ENCODE data around the gene ABHD3. TPM values are rescaled to one million over a fixed set of nuclear protein-coding genes. Genes with fewer than 3 reads are reported as not detected.
"Not testable (repeated sequence)": the region's sequence is repeated elsewhere in the genome, so short reads cannot be mapped to it uniquely, and the experiment has no call there.

ABHD3 gene
- total RNA-seq, 1 donor from 2014 or later, result 10.5 TPM

DNA sequence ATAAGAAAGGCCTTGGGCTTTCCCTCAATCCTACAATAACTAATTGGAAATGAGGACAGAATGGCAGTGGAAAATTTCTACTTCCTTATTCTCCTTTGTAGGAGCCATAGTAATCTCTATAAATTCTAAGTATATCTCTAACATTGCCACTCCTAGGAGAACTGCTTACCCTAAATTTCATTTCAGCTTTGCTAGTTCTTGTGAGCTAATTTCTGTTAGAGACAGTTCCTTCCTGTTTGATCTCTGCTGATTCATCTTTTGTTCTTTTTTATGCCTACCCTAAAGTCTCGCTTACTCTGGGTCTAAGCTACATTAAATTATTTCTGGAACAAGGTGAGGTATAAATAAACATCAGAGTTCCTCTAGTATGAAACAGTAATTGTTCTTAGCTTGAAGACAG is 25.7 kb downstream of the ABHD3 start:
- H3K4me3 ChIP-seq (ENCODE audit: low read depth, low read length), result no peak overlapping the region
- no peak for FAIRE-seq
- peak; percentile 24 for DNase-seq (ENCODE audit: low read depth)
- TF ChIP-seq, protein P1, sequence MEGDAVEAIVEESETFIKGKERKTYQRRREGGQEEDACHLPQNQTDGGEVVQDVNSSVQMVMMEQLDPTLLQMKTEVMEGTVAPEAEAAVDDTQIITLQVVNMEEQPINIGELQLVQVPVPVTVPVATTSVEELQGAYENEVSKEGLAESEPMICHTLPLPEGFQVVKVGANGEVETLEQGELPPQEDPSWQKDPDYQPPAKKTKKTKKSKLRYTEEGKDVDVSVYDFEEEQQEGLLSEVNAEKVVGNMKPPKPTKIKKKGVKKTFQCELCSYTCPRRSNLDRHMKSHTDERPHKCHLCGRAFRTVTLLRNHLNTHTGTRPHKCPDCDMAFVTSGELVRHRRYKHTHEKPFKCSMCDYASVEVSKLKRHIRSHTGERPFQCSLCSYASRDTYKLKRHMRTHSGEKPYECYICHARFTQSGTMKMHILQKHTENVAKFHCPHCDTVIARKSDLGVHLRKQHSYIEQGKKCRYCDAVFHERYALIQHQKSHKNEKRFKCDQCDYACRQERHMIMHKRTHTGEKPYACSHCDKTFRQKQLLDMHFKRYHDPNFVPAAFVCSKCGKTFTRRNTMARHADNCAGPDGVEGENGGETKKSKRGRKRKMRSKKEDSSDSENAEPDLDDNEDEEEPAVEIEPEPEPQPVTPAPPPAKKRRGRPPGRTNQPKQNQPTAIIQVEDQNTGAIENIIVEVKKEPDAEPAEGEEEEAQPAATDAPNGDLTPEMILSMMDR (IDR thresholded peaks at IDR 0.05; ENCODE audit: insufficient read depth, low read length, severe bottlenecking), result no peak
- H3K27me3 ChIP-seq (ENCODE audit: control insufficient read depth, insufficient read depth, low read length), result no peaks in the 10 kb centered on the region
- H3K36me3 ChIP-seq (ENCODE audit: control insufficient read depth, insufficient read depth, low read length), result no peaks in the 10 kb centered on the region

DNA sequence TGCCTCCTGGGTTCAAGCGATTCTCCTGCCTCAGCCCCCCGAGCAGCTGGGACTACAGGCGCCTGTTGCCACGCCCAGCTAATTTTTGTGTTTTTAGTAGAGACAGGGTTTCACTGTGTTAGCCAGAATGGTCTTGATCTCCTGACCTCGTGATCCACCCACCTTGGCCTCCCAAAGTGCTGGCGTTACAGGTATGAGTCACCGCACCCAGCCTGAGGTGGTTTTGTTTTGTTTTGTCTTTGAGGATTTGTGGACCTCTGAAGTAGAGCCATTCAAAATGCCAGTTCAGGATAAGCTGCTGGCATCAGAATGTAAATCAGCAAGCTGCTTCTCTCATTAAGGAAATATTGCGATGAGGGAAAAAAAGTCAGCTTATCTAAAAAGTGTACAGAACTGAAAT is 29.2 kb downstream of the ABHD3 start:
- H3K27me3 ChIP-seq (ENCODE audit: control insufficient read depth, insufficient read depth, low read length); FAIRE-seq; H3K4me3 ChIP-seq (ENCODE audit: low read depth, low read length); H3K36me3 ChIP-seq (ENCODE audit: control insufficient read depth, insufficient read depth, low read length): not testable (repeated sequence)
- peak; percentile 69 for DNase-seq (ENCODE audit: low read depth)

DNA sequence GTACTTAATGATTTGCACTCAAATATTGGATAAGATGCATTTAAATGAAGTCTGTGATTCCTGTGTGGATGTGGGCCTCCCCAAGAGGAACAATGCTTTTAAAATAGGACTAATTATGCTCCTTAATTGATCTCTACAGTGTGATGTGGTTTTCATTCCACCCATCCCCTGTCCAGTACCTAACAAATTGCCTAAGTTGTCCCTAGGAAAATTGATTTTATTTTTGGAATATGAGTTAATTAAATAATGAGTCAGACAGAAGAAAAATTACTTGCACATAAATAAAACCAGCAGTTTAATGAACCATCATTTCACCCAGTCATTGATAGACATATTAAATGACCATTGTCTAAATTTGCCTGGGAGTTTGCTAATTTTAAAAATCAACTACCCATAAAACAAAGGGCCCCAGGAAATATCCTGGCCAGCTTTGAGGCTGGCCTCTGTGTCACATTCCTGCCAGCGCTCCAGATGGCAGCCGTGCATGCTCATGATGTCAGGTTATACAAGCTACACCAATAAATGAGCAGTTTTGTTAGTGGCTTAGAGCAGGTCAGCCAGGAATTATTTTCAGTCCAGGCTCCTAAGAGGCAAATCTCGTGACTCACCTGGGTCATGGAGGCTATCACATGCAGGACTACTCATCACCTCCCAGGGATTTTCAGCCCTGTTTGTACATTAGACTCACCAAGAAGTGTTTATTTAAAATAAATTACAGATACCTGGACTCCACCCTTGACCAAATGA is 31.9 kb downstream of the ABHD3 start:
- DNase-seq (ENCODE audit: low read depth) (peak; percentile 89), FAIRE-seq (no peak)
- Histone ChIP-seq H3K4me3 (ENCODE audit: low read depth, low read length) (no peak overlapping the region), H3K27me3 (ENCODE audit: control insufficient read depth, insufficient read depth, low read length) (no peaks in the 10 kb centered on the region), H3K36me3 (ENCODE audit: control insufficient read depth, insufficient read depth, low read length) (no peaks in the 10 kb centered on the region)
- TF ChIP-seq, protein P1 (IDR thresholded peaks at IDR 0.05; ENCODE audit: insufficient read depth, low read length, severe bottlenecking), result no peak

DNA sequence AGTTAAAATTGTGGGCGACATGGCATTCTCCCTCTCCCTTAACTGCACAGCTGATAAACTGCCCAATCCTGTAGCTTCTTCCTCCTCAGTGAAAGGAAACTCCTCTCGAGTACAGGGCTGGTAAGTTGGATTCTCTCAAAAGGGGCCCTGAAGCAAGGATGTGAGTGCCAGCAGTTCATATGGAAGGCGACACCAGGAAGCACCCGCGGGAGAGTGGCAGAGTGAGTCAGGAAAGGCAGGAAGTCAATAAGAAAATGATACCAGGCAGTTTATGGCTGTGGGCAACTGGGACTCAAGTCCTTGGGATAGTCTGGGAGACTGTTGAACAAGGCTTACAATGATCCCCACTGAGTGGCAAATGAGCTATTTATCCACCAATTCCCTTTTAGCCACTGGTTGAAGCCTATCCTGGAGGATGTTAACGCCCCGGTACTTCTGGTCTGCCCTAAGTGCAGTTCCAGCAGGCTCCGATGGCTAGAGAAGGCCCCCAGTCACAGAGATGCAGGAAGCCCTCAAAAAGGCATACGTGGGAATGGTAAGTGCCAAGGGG is 34.8 kb downstream of the ABHD3 start:
- TF ChIP-seq, protein P1 (IDR thresholded peaks at IDR 0.05; ENCODE audit: insufficient read depth, low read length, severe bottlenecking), result no peak
- FAIRE-seq (no peak), DNase-seq (ENCODE audit: low read depth) (peak; percentile 62)
- no peaks in the 10 kb centered on the region for H3K27me3 ChIP-seq (ENCODE audit: control insufficient read depth, insufficient read depth, low read length)
- no peaks in the 10 kb centered on the region for H3K36me3 ChIP-seq (ENCODE audit: control insufficient read depth, insufficient read depth, low read length)
- no peak overlapping the region for H3K4me3 ChIP-seq (ENCODE audit: low read depth, low read length)

DNA sequence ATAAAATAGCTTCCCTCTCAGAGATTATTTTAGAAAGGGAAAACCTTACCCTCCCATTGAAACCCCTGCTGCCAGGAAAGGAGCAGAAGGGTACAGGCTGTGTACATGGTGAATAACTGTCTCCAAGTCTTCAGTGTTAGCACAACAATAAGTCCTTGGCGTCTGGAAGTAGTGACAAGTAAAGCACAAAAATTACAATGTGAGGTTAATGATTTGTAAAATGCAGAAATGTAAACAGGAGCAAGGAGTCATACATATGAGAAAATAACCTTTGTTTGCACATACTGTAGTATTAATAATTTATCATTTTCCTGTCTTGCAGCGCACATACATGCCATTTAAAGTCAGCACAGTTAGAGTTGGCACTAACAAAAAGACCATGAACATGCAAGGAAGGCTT is 40.5 kb downstream of the ABHD3 start:
- no peak for DNase-seq (ENCODE audit: low read depth)
- TF ChIP-seq, protein P1 (IDR thresholded peaks at IDR 0.05; ENCODE audit: insufficient read depth, low read length, severe bottlenecking), result no peak
- Histone ChIP-seq H3K36me3 (ENCODE audit: control insufficient read depth, insufficient read depth, low read length) (peaks cover 2% of the 10 kb centered on the region), H3K27me3 (ENCODE audit: control insufficient read depth, insufficient read depth, low read length) (no peaks in the 10 kb centered on the region), H3K4me3 (ENCODE audit: low read depth, low read length) (no peak overlapping the region)
- FAIRE-seq, result no peak

DNA sequence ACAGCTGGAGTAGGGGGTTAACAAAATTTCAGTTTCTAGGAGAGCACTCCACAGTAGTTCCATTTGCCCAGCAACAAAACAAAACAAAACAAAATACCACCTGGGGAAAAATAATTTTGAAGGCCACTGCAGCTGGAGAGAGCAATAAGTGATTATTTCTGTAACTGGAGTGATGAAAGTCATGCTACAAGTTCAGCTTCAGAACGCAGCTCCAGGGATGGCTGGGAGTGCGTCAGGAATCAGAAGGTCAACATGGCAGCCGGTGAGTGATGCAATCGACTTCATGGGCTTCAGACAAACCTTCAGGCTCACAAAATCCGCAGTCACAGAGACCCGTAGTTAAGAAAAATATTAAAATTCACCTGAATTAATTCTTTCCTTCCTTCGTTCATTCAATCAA is 41.0 kb downstream of the ABHD3 start:
- TF ChIP-seq, protein P1 (IDR thresholded peaks at IDR 0.05; ENCODE audit: insufficient read depth, low read length, severe bottlenecking), result no peak

More for the DNA sequence above, 41.0 kb downstream of the ABHD3 start:
- peaks cover 2% of the 10 kb centered on the region for H3K36me3 ChIP-seq (ENCODE audit: control insufficient read depth, insufficient read depth, low read length)
- FAIRE-seq (no peak), DNase-seq (ENCODE audit: low read depth) (no peak)
- no peaks in the 10 kb centered on the region for H3K27me3 ChIP-seq (ENCODE audit: control insufficient read depth, insufficient read depth, low read length)
- no peak overlapping the region for H3K4me3 ChIP-seq (ENCODE audit: low read depth, low read length)
